HG03342 (cell line): ENCODE results near the gene SRGAP2C.
"Not testable (repeated sequence)": the region's sequence is repeated elsewhere in the genome, so short reads cannot be mapped to it uniquely, and the experiment has no call there.

Source experiments
- ATAC-seq: cut with Tn5 transposase; IDR thresholded peaks from one replicate; pipeline ENCODE4 v1.9.1; 2021; ENCODE audit warnings: mild to moderate bottlenecking, moderate library complexity; ENCODE audit not compliant: unreplicated experiment

The SRGAP2C gene

DNA sequence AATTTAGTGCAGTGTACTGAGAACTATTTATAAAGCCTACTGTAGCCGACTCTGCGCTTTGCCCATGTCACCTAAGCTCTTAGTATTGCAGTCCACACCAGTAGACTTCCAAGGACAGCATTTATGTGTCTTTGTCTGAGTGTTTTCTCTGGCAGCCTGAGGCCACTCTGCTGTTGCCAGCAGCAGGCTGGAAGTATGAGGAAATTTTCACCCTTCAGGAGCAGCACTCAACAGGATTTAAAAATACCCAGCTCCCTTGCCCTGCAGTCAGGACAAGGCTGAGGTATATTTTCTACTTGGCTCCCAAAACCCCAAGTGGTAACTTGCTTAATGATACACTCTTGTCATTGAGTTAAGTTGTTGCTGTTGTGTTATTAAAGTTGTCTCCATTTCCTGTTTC lies 230.1 kb downstream of the SRGAP2C start:
- ATAC-seq: no peak

DNA sequence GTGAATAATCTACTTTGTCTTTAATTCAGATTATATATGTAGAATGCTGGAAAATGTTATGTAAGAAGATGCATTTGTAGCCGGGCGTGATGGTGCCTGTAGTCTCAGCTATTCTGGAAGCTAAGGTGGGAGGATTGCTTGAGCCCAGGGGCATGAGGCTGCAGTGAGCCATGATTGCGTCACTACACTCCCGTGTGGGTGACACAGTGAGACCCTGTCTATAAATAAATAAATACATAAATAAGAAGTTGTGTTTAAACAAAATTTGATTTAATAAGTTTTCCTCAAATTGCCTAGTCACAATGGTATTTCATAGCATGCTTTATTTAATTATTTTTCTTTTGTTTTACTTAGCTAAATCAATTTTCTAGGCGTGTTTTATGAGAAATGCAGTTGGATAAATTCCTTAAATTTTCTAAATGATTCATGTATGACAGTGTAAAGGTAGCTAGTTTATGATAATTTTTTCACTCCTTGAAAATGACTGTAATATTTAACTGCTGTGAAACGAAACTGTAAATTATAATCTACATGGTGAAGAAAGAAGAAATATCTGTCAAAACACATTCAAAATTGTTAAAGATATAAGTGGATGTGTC lies 232.6 kb downstream of the SRGAP2C start:
- no peak for ATAC-seq

DNA sequence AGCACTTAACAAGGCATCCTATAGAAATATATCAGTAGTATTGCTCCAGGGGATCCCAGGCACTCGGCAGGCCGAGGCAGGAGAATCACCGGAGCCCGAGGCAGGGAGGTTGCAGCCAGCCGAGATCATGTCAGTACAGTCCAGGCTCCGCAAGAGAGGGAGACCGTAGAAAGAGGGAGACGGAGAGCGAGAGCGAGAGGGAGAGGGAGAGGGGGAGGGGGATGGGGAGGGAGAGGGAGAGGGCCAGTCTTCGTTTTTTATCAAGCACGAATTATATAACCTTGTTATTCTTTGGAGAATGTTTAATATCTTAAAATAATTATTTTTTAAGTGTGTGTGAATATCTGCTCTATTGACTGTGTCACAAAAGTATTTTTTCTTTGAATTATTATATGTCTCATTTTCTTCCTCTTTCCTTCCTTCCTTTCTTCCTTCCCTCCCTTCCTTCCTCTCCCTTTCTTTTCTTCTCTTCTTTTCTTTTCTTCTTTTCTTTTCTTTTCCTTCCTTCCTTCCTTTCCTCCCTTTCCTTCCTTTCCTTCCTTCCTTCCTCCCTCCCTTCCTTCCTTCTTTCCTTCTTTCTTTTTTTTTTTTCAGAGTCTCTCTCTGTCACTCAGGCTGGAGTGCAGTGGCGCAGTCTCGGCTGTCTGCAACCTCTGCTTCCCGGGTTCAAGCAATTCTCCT lies 233.7 kb downstream of the SRGAP2C start:
- no peak for ATAC-seq

DNA sequence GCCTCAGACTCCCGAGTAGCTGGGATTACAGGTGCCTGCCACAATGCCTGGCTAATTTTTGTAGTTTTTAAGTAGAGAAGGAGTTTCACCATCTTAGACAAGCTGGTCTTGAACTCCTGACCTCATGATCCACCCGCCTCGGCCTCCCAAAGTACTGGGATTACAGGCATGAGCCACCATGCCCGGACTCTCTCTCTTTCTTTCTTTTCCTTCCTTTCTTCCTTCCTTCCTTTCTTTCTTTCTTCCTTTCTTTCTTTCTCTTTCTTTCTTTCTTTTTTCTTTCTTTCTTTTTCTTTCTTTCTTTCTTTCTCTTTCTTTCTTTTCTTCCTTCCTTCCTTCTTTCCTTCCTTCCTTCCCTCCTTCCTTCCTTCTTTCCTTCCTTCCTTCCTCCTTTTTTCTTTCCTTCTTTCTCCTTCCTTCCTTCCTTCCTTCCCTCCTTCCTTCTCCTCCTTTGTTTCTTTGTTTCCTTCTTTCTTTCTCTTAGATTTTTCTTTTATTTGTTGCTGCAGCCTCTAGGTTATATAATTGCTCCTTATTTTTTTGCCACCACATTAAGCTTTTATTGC lies 234.4 kb downstream of the SRGAP2C start:
- ATAC-seq: not testable (repeated sequence)

DNA sequence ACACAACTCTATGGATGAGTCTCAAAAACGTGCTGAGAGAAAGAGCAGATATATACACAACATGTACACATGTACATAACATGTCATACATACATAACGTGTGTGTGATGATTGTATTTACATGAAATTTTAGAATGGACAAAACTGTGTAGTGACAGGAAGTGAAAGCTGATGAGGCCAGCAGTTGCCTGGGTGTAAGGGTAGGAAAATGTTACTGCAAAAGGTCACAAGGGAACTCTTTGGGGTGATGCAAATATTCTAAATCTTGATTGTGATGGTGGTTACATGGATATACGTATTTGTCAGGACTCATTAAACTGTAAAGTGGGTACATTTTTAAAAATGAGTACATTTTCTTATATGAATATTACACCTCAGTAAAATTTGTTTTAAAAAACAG lies 236.7 kb downstream of the SRGAP2C start:
- not testable (repeated sequence) for ATAC-seq

DNA sequence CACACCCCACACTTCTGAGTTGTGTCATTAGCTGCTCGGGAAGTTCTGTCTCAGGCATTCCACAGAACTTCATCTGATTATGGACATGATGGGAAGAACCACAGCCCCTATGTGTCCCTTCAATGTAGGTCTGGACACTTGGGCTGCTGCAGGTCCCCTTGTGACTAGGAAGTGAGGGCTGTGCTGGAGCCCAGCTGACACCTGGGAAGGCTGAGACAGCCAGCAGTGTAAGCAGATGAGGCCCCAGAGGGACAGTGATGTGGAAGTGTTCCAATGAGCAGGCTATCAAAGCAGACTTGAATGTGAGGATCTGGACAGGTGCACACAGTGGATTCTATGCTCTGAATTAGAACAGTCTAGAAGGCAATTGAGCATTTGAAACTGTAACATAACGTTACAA lies 239.2 kb downstream of the SRGAP2C start:
- ATAC-seq: not testable (repeated sequence)

DNA sequence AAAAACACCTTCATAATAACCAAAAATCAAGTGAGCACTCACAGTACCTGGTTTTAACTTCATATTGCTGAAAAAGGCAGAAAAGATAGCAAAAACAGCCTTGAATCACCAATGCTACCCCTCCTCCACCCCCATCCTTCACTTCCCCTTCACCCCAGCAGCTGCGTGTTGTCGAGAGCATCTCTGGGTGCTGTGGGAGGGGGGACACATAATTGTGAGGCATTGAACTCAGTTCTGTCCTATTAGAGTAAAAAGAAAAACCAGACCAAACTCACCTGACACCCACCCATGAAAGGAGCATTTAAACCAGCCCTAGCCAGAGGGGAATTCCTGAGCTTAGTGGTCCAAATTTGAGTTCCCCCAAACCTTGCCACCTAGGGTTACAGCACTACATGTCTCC lies 248.7 kb downstream of the SRGAP2C start:
- ATAC-seq: not testable (repeated sequence)

DNA sequence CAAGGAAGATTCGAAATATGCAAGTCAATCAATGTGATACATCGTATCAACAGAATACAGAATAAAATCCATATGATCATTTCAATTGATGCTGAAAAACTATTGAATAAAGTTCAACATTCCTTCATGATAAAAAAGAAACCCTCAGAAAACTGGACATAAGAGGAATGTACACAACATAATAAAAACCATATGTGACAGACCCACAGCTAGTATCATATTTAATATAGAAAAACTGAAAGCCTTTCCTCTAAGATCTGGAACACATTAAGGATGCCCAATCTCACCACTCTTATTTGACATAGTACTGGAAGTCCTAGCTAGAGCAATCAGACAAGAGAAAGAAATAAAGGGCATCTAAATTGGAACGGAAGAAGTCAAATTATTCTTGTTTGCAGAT lies 254.1 kb downstream of the SRGAP2C start:
- not testable (repeated sequence) for ATAC-seq

DNA sequence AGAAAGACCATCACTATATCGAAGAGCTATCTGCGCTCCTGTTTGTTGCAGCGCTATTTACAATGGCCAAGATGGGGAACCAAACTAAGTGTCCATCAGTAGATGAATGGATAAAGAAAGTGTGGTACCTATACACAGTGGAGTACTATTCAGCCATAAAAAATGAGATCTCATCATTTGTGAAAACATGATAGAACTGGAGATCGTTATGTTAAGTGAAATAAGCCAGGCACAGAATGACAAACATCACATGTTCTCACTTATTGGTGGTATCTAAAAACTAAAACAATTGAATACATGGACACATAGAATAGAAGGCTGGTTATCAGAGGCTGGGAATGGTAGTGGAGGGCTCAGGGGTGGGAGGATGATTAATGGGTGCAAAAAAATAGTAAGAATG lies 256.2 kb downstream of the SRGAP2C start:
- ATAC-seq: no peak
